ENCODE data around the gene TMEM107. TPM values are rescaled to one million over a fixed set of nuclear protein-coding genes. Genes with fewer than 3 reads are reported as not detected.

The TMEM107 gene
- total RNA-seq, 2 donors from 2014 or later: 13.2 to 17.0 TPM

- H3K4me1 ChIP-seq: peaks cover 19% of the 10 kb centered on the region
- intact Hi-C loops (cut with DNase I): no loop called here
- no peaks in the 10 kb centered on the region for H3K27me3 ChIP-seq
- no peak for DNase-seq
- peaks cover 34% of the 10 kb centered on the region for H3K36me3 ChIP-seq
- H3K4me3 ChIP-seq: no peak overlapping the region
- H3K9ac ChIP-seq (ENCODE audit: low read depth in 2 of 2, low read length in 2 of 2): no peak overlapping the region
- no peak for TF ChIP-seq CTCF (IDR thresholded peaks at IDR 0.05)
- no peaks in the 10 kb centered on the region for H3K9me3 ChIP-seq
- no peak overlapping the region for H3K27ac ChIP-seq
Observed at GRCh38 chr17:8149419-8150193, 26.6 kb downstream of the TMEM107 start.

GRCh38 chr17:8148560-8148959 is 27.6 kb downstream of the TMEM107 start:
- intact Hi-C loops (cut with DNase I): no loop called here
- Histone ChIP-seq H3K9me3 (no peaks in the 10 kb centered on the region), H3K27ac (no peak overlapping the region), H3K4me3 (no peak overlapping the region), H3K9ac (ENCODE audit: low read depth in 2 of 2, low read length in 2 of 2) (no peak overlapping the region), H3K27me3 (no peaks in the 10 kb centered on the region), H3K36me3 (peaks cover 37% of the 10 kb centered on the region), H3K4me1 (peaks cover 18% of the 10 kb centered on the region)
- TF ChIP-seq CTCF (IDR thresholded peaks at IDR 0.05): no peak
- DNase-seq: no peak

- DNase-seq: no peak
- TF ChIP-seq CTCF (IDR thresholded peaks at IDR 0.05): no peak
- H3K27me3 ChIP-seq: no peaks in the 10 kb centered on the region
- H3K36me3 ChIP-seq: peaks cover 37% of the 10 kb centered on the region
- H3K4me3 ChIP-seq: no peak overlapping the region
- intact Hi-C loops (cut with DNase I): no loop called here
- no peak overlapping the region for H3K27ac ChIP-seq
- no peaks in the 10 kb centered on the region for H3K9me3 ChIP-seq
- H3K4me1 ChIP-seq: peaks cover 12% of the 10 kb centered on the region
- no peak overlapping the region for H3K9ac ChIP-seq (ENCODE audit: low read depth in 2 of 2, low read length in 2 of 2)
Observed at GRCh38 chr17:8147805-8148404, 28.3 kb downstream of the TMEM107 start.

- no peak overlapping the region for H3K4me3 ChIP-seq
- H3K27me3 ChIP-seq: no peaks in the 10 kb centered on the region
- H3K27ac ChIP-seq: no peak overlapping the region
- DNase-seq: no peak
- no peak for TF ChIP-seq CTCF (IDR thresholded peaks at IDR 0.05)
- H3K4me1 ChIP-seq: peaks cover 7% of the 10 kb centered on the region
- H3K9me3 ChIP-seq: no peaks in the 10 kb centered on the region
- intact Hi-C loops (cut with DNase I): no loop called here
- H3K9ac ChIP-seq (ENCODE audit: low read depth in 2 of 2, low read length in 2 of 2): no peak overlapping the region
- H3K36me3 ChIP-seq: peaks cover 37% of the 10 kb centered on the region
Observed at GRCh38 chr17:8147141-8147804, 28.9 kb downstream of the TMEM107 start.

GRCh38 chr17:8146381-8147140 is 29.6 kb downstream of the TMEM107 start:
- no peak overlapping the region for H3K27ac ChIP-seq
- peaks cover 7% of the 10 kb centered on the region for H3K4me1 ChIP-seq
- no peak for TF ChIP-seq CTCF (IDR thresholded peaks at IDR 0.05)
- H3K36me3 ChIP-seq: peaks cover 37% of the 10 kb centered on the region
- H3K9me3 ChIP-seq: no peaks in the 10 kb centered on the region
- no peak for DNase-seq
- no peak overlapping the region for H3K4me3 ChIP-seq
- peak overlapping the region in 1 of 2 donors; percentile 12 for H3K9ac ChIP-seq (ENCODE audit: low read depth in 2 of 2, low read length in 2 of 2)
- intact Hi-C loops (cut with DNase I): no loop called here
- H3K27me3 ChIP-seq: no peaks in the 10 kb centered on the region

Measured in colonic mucosa (tissue), 4 donors.